GM06990 (cell line): ENCODE results near the gene POLD2.

Experiments
- DNase-seq: peaks from one replicate; pipeline ENCODE4 v3.0.0-alpha.2; 2011; ENCODE audit not compliant: insufficient read length; ENCODE audit errors: extremely low read depth
- H3K27me3 ChIP-seq: replicated peaks from 2 replicates; pipeline ENCODE4 v1.6.0; 2011; ENCODE audit warnings: low read length; ENCODE audit not compliant: control insufficient read depth, insufficient read depth
- H3K36me3 ChIP-seq: 2 replicates; pipeline ENCODE4 v1.5.1; 2011; ENCODE audit warnings: low read length; ENCODE audit not compliant: control insufficient read depth, insufficient read depth
- H3K4me3 ChIP-seq: replicated peaks from 2 replicates; pipeline ENCODE4 v1.5.1; 2011; ENCODE audit warnings: low read depth, mild to moderate bottlenecking, control low read depth, low read length
- TF ChIP-seq, protein P1 (sequence below): IDR thresholded peaks from 2 replicates; pipeline ENCODE4 v1.5.1; 2011; ENCODE audit warnings: low read length, control low read depth, mild to moderate bottlenecking, inconsistent platforms; ENCODE audit not compliant: insufficient read depth, poor library complexity, severe bottlenecking

Gene POLD2

DNA sequence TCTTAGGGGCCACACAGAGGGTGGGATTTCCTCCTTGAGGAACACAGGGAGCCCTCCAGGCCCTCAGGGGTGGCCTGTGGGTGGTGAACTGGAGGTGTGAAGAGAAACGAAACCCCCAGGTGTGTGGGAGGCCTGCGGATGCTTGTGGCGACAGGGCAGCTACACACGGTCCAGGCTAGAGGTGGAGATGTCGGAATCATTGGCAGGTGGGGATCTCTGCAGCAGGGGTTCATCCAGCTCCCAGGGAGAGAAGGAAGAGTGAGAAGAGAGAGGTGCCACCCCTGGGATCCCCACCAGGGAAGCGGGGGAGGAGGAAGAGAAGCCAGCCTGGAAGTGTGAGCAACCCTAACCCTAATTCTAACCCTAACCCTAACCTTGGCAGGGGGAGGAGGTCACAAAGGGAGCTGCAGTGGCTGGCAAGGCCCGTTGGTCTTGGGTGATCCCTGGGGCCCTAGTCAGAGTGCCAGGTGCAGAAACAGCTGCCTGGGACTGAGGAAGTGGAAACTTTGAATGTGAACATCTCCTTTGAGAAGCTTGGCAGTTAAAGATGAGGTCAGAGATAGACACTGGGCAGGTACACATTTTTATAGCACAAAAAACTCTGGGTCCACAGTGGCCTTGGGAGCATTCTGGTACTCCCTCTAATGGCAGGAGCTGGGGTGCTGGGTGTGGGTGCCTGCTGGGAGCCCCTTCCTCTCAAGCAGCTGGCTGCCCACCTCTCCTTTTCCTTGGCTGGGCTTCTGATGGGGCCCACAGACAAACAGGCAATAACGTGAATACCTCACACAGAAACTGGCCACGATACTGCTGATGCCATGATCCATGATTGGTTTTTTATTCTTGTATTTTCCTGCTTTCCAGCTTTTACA, 26.1 kb downstream of the POLD2 start:
- no peak overlapping the region for H3K4me3 ChIP-seq
- DNase-seq = peak; percentile 52
- no peaks in the 10 kb centered on the region for H3K27me3 ChIP-seq
- no peaks in the 10 kb centered on the region for H3K36me3 ChIP-seq
- TF ChIP-seq, protein P1, sequence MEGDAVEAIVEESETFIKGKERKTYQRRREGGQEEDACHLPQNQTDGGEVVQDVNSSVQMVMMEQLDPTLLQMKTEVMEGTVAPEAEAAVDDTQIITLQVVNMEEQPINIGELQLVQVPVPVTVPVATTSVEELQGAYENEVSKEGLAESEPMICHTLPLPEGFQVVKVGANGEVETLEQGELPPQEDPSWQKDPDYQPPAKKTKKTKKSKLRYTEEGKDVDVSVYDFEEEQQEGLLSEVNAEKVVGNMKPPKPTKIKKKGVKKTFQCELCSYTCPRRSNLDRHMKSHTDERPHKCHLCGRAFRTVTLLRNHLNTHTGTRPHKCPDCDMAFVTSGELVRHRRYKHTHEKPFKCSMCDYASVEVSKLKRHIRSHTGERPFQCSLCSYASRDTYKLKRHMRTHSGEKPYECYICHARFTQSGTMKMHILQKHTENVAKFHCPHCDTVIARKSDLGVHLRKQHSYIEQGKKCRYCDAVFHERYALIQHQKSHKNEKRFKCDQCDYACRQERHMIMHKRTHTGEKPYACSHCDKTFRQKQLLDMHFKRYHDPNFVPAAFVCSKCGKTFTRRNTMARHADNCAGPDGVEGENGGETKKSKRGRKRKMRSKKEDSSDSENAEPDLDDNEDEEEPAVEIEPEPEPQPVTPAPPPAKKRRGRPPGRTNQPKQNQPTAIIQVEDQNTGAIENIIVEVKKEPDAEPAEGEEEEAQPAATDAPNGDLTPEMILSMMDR = no peak

DNA sequence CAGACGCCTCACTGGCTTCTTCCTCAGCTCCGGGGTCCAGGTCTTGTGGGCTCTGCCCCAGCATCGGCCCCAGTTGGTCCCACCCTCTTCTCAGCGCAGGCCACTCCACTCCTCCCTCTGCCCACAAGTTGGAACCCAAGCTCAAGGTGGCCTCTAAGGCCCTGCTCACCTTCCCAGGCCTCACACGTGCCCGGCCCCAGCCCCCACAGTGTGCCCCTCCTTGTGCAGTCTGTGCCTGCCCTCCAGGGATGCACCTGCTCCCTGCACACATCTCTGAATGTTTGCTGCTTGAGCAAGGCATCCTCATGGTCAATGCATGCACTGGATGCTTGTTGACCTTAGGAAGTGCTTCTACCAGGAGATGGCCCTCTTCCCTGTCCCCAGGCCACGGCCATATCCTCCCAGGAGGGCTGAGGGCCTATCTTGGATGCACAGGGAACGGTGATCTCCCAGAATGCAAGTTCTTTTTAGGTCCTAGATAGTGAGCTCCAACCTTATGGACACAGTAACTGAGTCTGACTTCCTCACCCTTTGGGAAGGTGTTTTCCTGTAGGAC, 26.9 kb downstream of the POLD2 start:
- H3K36me3 ChIP-seq = no peaks in the 10 kb centered on the region
- H3K27me3 ChIP-seq = no peaks in the 10 kb centered on the region
- no peak for DNase-seq
- H3K4me3 ChIP-seq = no peak overlapping the region
- TF ChIP-seq, protein P1 = no peak

DNA sequence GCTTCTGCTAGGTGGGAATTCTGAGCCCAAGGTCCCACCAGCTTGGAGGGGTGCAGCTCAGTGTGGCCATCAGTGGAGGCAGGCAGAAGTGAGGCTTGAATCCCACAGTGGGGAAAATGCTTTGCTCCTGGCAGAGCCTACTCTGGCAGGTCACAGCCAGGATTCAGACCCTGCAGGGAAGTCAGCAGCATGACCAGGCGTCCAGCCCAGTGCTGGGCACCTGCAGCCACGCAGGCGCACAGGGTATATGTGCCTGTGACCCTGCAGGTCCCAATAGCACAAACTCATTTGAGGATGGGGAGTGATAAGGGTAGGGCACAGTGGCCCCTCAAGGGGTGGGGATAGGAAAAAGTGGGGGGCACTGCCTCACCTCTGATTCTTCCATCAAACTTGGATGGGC, 27.6 kb downstream of the POLD2 start:
- Histone ChIP-seq H3K4me3 (no peak overlapping the region), H3K27me3 (no peaks in the 10 kb centered on the region), H3K36me3 (no peaks in the 10 kb centered on the region)
- TF ChIP-seq, protein P1 = no peak
- no peak for DNase-seq

DNA sequence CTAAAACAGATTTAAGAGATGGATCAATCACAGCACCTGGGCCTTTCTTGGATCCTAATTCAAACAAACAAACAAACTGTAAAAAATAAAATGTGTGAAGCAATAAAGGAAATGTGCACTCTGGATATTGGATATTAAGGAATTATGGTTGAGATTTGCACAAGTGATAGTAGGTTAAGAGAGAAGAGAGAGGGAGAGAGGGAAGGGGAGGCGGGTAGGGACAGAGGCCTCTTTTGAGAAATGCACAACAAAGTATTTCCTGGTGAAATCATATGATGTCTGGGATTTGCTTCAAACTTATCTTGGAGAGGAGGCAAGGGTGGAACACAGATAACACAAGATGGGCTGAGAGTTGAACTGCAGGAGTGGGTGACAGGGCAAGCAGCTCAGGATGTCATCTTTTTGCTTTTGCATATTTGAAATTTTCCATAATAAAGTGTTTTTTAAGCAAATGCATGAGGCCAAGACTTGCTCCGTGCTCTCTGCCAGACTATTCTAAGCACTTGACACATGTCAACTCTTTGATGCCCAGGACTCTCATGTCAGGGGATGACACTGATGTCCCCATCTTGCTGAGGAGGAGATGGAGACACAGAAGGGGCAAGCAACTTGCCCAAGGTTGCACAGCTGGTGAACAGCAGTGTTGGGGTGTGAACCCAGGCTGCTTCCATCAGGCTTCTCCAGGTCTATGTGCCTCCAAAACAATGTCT, 28.3 kb downstream of the POLD2 start:
- Histone ChIP-seq H3K36me3 (no peaks in the 10 kb centered on the region), H3K27me3 (no peaks in the 10 kb centered on the region), H3K4me3 (no peak overlapping the region)
- no peak for DNase-seq
- TF ChIP-seq, protein P1 = no peak

DNA sequence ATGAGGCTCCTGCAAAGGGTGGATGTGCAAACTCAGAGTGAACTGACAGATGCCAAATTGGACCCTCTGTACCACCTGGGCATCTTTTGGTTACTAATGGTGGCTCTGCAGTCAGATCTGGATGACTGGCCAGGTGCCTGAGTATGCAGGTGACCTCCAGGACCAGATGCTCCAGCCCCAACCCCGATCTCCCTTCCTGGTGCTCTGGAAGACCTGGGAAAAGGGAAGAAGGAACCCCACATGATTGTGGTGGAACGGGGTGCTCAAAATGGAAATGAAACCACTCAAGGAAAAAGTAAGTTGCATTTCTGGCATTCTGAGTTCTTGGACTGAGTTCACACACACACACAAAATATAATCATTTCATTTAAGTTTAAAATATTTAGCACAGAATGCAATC, 29.0 kb downstream of the POLD2 start:
- no peak overlapping the region for H3K4me3 ChIP-seq
- no peaks in the 10 kb centered on the region for H3K27me3 ChIP-seq
- TF ChIP-seq, protein P1 = no peak
- no peaks in the 10 kb centered on the region for H3K36me3 ChIP-seq
- no peak for DNase-seq
